Measurements from ENCODE around the gene DNAAF8.

- TF ChIP-seq POLR2A (IDR thresholded peaks at IDR 0.05; ENCODE audit: low read length) (no peak), GATA1 (IDR thresholded peaks at IDR 0.05; ENCODE audit: low read depth, low read length) (no peak)
Observed at GRCh38 chr16:4796982-4797804, 62.9 kb downstream of the DNAAF8 start.
